Lower lobe of right lung (tissue), 2 donors: ENCODE results near the gene BEX3. TPM values are rescaled to one million over a fixed set of nuclear protein-coding genes. Genes with fewer than 3 reads are reported as not detected.

Source experiments
- ATAC-seq, 2 donors: fragments of 200-7000 bp; cut with Tn5 transposase; one replicate each; pipeline ENCODE4 v1.9.1; 2020 to 2022; ENCODE audit warnings: mild to moderate bottlenecking in 2 of 2, moderate library complexity in 2 of 2
- DNase-seq: peaks from one replicate; pipeline ENCODE4 v3.0.0-alpha.2; 2020
- H3K27ac ChIP-seq: fragments of 200-600 bp; one replicate; pipeline ENCODE4 v1.8.0; 2022
- H3K27me3 ChIP-seq: fragments of 200-600 bp; one replicate; pipeline ENCODE4 v1.8.0; 2022; ENCODE audit warnings: low read depth
- H3K36me3 ChIP-seq: fragments of 200-600 bp; one replicate; pipeline ENCODE4 v1.8.0; 2022; ENCODE audit warnings: mild to moderate bottlenecking
- H3K4me1 ChIP-seq: fragments of 200-600 bp; one replicate; pipeline ENCODE4 v1.8.0; 2022
- H3K4me3 ChIP-seq: fragments of 200-600 bp; one replicate; pipeline ENCODE4 v1.8.0; 2022; ENCODE audit warnings: mild to moderate bottlenecking
- H3K9me3 ChIP-seq: fragments of 200-600 bp; one replicate; pipeline ENCODE4 v1.8.0; 2022
- intact Hi-C: fragments of 100-400 bp; cut with DNase I; formaldehyde crosslinking; loops from one replicate; pipeline ENCODE4 v1.11.0; 2022
- total RNA-seq: library from RNA; stranded (reverse); fragmentation: NEBNext Ultra II Directional; extraction: Animal tissue kit (Norgen Biotek cat#: 25700); gene quantifications from one replicate; pipeline ENCODE4 v1.2.1, GENCODE V29; 2021
- TF ChIP-seq, protein P1 (sequence below): fragments of 200-600 bp; IDR thresholded peaks from one replicate; pipeline ENCODE4 v1.8.0; 2022; ENCODE audit warnings: antibody characterized with exemption, mild to moderate bottlenecking
- donor health status: DM: no; HTN: yes; CAD: no; lungs with severe emphysema.

The BEX3 gene
- total RNA-seq, 1 donor from 2014 or later = 93.9 TPM

DNA sequence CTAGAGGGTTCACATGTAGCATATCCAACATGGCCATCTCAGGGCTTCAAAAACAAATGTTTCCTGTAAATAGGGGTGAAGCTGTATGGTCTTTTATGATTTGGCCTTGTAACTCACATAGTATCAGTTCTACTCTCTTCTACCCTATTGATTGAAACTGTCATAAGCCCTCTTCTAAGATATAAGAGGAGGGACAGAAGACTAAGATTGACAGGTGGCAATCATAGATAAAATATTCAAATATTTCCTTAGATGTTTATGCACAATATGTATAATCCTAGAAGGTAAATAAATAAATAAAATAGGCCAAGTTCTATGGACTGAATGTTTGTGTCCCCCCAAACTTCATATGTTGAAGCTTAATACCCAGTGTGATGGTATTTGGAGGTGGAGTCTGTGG lies 6.9 kb upstream of the BEX3 start:
- no peaks in the 10 kb centered on the region for H3K27me3 ChIP-seq
- TF ChIP-seq, protein P1, sequence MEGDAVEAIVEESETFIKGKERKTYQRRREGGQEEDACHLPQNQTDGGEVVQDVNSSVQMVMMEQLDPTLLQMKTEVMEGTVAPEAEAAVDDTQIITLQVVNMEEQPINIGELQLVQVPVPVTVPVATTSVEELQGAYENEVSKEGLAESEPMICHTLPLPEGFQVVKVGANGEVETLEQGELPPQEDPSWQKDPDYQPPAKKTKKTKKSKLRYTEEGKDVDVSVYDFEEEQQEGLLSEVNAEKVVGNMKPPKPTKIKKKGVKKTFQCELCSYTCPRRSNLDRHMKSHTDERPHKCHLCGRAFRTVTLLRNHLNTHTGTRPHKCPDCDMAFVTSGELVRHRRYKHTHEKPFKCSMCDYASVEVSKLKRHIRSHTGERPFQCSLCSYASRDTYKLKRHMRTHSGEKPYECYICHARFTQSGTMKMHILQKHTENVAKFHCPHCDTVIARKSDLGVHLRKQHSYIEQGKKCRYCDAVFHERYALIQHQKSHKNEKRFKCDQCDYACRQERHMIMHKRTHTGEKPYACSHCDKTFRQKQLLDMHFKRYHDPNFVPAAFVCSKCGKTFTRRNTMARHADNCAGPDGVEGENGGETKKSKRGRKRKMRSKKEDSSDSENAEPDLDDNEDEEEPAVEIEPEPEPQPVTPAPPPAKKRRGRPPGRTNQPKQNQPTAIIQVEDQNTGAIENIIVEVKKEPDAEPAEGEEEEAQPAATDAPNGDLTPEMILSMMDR = no peak
- H3K9me3 ChIP-seq = no peaks in the 10 kb centered on the region
- H3K27ac ChIP-seq = no peak overlapping the region
- H3K4me3 ChIP-seq = no peak overlapping the region
- intact Hi-C loops = no loop called here
- ATAC-seq (no peak), DNase-seq (no peak)
- no peaks in the 10 kb centered on the region for H3K36me3 ChIP-seq
- no peaks in the 10 kb centered on the region for H3K4me1 ChIP-seq

DNA sequence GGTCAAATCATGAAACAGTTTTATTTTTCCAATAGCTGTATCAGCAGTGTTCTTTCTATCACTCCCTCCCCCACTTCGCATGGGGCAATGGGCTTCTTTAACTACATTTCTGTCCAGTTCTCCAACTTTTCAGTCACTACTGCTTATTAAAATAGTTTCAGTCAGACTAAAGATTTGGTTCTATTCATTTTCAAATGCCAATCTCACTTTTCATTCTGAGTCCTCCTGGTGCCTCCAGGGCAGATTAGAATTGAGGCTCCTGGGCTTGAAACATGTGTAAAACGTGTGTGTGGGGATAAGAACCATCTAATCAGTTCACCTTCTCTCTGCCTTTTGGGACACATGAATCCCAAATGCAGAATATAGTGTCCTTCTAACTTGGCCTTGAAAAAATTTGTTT lies 3.5 kb upstream of the BEX3 start:
- no peak for DNase-seq
- Histone ChIP-seq H3K4me3 (no peak overlapping the region), H3K4me1 (no peaks in the 10 kb centered on the region), H3K9me3 (no peaks in the 10 kb centered on the region), H3K27me3 (no peaks in the 10 kb centered on the region), H3K36me3 (no peaks in the 10 kb centered on the region), H3K27ac (no peak overlapping the region)
- no peak for ATAC-seq
- intact Hi-C loops = no loop called here
- TF ChIP-seq, protein P1 = no peak

DNA sequence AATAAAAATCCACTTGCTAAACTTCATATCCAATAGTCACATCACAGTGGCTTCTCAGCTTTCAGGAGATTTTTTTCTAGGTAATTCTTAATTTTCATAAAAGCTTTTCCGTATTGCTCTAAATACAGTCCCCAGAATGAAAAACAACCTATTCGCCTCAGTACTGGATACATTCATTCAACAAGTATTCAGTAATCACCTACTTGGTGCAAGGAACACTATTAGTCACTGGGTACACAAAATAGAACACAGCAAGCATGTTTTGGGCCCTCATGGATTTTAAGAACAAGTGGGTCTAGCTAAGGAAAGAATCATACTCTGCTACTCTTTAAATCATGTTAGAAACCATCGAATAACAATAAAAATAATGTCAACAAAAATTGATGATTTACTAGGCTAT lies 2.8 kb upstream of the BEX3 start:
- intact Hi-C loops = no loop called here
- Histone ChIP-seq H3K4me3 (no peak overlapping the region), H3K36me3 (no peaks in the 10 kb centered on the region), H3K4me1 (no peaks in the 10 kb centered on the region), H3K27me3 (no peaks in the 10 kb centered on the region), H3K27ac (no peak overlapping the region), H3K9me3 (no peaks in the 10 kb centered on the region)
- DNase-seq (no peak), ATAC-seq (no peak)
- TF ChIP-seq, protein P1 = no peak

DNA sequence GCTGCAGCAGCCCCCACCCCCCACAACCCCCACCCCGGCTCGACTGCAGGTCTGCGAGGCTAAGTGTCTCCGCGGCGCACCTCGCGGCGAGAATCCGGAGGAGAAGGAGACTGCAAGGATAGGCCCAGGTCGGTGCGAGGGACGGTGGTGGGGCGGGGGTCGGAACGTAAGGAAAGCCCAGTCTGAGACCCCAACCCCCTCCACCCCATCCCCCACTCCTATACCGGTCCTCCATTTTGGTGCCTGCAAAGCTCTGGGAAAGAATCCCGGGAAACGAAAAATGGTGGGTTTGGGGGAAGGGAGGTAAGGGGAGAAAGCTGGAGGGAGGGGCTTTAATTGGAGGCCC lies 614 bp downstream of the BEX3 start:
- peak overlapping the region; percentile 83 for H3K27ac ChIP-seq
- ATAC-seq (peak; percentile 71 to 73), DNase-seq (no peak)
- peak overlapping the region; percentile 64 for H3K4me3 ChIP-seq
- intact Hi-C loops = no loop called here
- no peaks in the 10 kb centered on the region for H3K27me3 ChIP-seq
- H3K9me3 ChIP-seq = no peaks in the 10 kb centered on the region
- TF ChIP-seq, protein P1 = no peak
- no peaks in the 10 kb centered on the region for H3K36me3 ChIP-seq
- no peaks in the 10 kb centered on the region for H3K4me1 ChIP-seq

DNA sequence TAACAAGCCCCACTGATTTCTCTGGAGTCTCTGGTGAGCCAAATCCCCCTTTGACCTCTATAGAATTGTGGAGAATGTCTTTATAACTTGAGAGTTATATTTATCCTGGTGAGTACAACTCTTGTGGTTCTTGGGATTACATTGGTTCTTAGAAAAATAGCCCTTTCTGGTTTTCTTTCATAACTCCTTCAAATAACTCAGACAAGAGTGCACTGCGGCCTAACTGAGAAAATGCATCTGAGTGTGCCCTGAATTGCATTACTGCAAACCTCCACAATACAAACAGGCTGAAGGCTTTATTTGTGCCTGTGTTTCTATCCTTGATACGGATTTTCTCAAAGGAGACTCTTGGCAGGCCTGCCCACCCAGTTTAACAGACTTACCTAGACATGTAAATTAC lies 2.7 kb downstream of the BEX3 start:
- intact Hi-C loops = no loop called here
- Histone ChIP-seq H3K36me3 (no peaks in the 10 kb centered on the region), H3K27ac (no peak overlapping the region), H3K4me3 (no peak overlapping the region), H3K4me1 (no peaks in the 10 kb centered on the region), H3K27me3 (no peaks in the 10 kb centered on the region), H3K9me3 (no peaks in the 10 kb centered on the region)
- ATAC-seq = no peak
- no peak for DNase-seq
- TF ChIP-seq, protein P1 = no peak

DNA sequence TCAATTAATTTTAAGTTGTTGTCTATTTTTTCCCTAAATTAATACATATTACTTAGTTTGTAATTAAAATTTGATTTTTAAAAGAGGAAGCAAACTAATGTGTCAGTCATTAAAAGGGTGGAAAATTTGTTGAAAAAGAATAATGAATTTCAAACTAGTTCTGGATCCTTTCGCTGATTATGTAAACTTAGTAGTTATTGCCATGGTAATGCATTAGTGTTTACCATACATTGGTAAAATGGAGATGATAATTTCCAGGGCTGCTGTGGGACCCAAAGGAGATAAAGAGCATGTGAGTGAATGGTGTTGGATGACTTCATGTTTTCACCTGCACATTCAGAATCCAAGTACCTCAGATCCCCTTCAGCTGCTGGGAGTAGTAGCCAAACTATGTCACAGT lies 6.5 kb downstream of the BEX3 start:
- Histone ChIP-seq H3K9me3 (no peaks in the 10 kb centered on the region), H3K4me1 (no peaks in the 10 kb centered on the region), H3K4me3 (no peak overlapping the region), H3K27ac (no peak overlapping the region), H3K36me3 (no peaks in the 10 kb centered on the region), H3K27me3 (no peaks in the 10 kb centered on the region)
- no peak for ATAC-seq
- intact Hi-C loops = no loop called here
- no peak for DNase-seq
- TF ChIP-seq, protein P1 = no peak
